Astrocyte (in vitro differentiated cells and primary cell): ENCODE results near the gene ATP2B2. TPM values are rescaled to one million over a fixed set of nuclear protein-coding genes. Genes with fewer than 3 reads are reported as not detected.

Experiments
- DNase-seq: peaks from one replicate; pipeline ENCODE4 v3.0.0-alpha.2; 2010; ENCODE audit warnings: low read depth
- FAIRE-seq: peaks from 2 replicates; lab custom pipeline; 2011; peaks lifted over from hg19 to GRCh38; lab: Jason Lieb, UNC
- H2AFZ ChIP-seq: 2 replicates; pipeline ENCODE4 v1.6.0; 2012; ENCODE audit warnings: low read depth, low read length, inconsistent platforms
- H3K27ac ChIP-seq: 2 replicates; pipeline ENCODE4 v1.5.1; 2011; ENCODE audit warnings: low read depth, low read length, inconsistent platforms
- H3K27me3 ChIP-seq: 2 replicates; pipeline ENCODE4 v1.6.0; 2011; ENCODE audit warnings: low read length, inconsistent platforms; ENCODE audit not compliant: insufficient read depth
- H3K36me3 ChIP-seq: 2 replicates; pipeline ENCODE4 v1.5.1; 2011; ENCODE audit warnings: low read length, inconsistent platforms; ENCODE audit not compliant: insufficient read depth
- H3K4me1 ChIP-seq: 2 replicates; pipeline ENCODE4 v1.5.1; 2011; ENCODE audit warnings: low read length, inconsistent platforms; ENCODE audit not compliant: insufficient read depth
- H3K4me2 ChIP-seq: 2 replicates; pipeline ENCODE4 v1.6.0; 2012; ENCODE audit warnings: low read length, inconsistent platforms
- H3K4me3 ChIP-seq: 2 replicates; pipeline ENCODE4 v1.5.1; 2011; ENCODE audit warnings: low read depth, mild to moderate bottlenecking, low read length, inconsistent platforms; ENCODE audit not compliant: insufficient read depth
- H3K79me2 ChIP-seq: 2 replicates; pipeline ENCODE4 v1.6.0; 2012; ENCODE audit warnings: mild to moderate bottlenecking, low read length, inconsistent platforms; ENCODE audit not compliant: insufficient read depth
- H3K9ac ChIP-seq: 2 replicates; pipeline ENCODE4 v1.6.0; 2012; ENCODE audit warnings: mild to moderate bottlenecking, low read length, inconsistent platforms
- H3K9me3 ChIP-seq: 2 replicates; pipeline ENCODE4 v1.5.1; 2012; ENCODE audit warnings: low read depth, mild to moderate bottlenecking, low read length, inconsistent platforms; ENCODE audit not compliant: insufficient read depth
- H4K20me1 ChIP-seq: 2 replicates; pipeline ENCODE4 v1.6.0; 2012; ENCODE audit warnings: low read length, inconsistent platforms; ENCODE audit not compliant: insufficient read depth
- H3K27ac Mint-ChIP-seq: one replicate; pipeline ENCODE4 v1.8.0; 2021; ENCODE audit warnings: mild to moderate bottlenecking, mixed read lengths; ENCODE audit not compliant: unreplicated experiment
- H3K27me3 Mint-ChIP-seq: one replicate; pipeline ENCODE4 v1.8.0; 2021; ENCODE audit warnings: low read depth, mixed read lengths; ENCODE audit not compliant: unreplicated experiment
- H3K36me3 Mint-ChIP-seq: one replicate; pipeline ENCODE4 v1.8.0; 2021; ENCODE audit warnings: low read depth, mixed read lengths; ENCODE audit not compliant: unreplicated experiment
- H3K4me1 Mint-ChIP-seq: one replicate; pipeline ENCODE4 v1.8.0; 2021; ENCODE audit warnings: low read depth, mixed read lengths; ENCODE audit not compliant: unreplicated experiment
- H3K4me3 Mint-ChIP-seq: one replicate; pipeline ENCODE4 v1.8.0; 2021; ENCODE audit warnings: mild to moderate bottlenecking, moderate library complexity, mixed read lengths; ENCODE audit not compliant: unreplicated experiment
- H3K9me3 Mint-ChIP-seq: one replicate; pipeline ENCODE4 v1.8.0; 2021; ENCODE audit warnings: mild to moderate bottlenecking, mixed read lengths; ENCODE audit not compliant: unreplicated experiment
- CTCF ChIP-seq: IDR thresholded peaks from 2 replicates; pipeline ENCODE4 v1.5.1; 2011; ENCODE audit warnings: low read depth, mild to moderate bottlenecking, inconsistent platforms, low read length, moderate library complexity; ENCODE audit not compliant: insufficient read depth
- EZH2 ChIP-seq: IDR thresholded peaks from 2 replicates; pipeline ENCODE4 v1.6.1; 2012; ENCODE audit warnings: mild to moderate bottlenecking, low read length, inconsistent platforms; ENCODE audit not compliant: insufficient read depth
- total RNA-seq: library from RNA; stranded (reverse); gene quantifications from 2 replicates; pipeline ENCODE4 v1.2.1, GENCODE V29; 2021

ATP2B2 gene
- total RNA-seq, 1 donor from 2014 or later: 0.05 TPM

- Mint-ChIP-seq H3K4me1 (no peaks in the 10 kb centered on the region), H3K27me3 (peaks cover 68% of the 10 kb centered on the region), H3K27ac (no peak overlapping the region), H3K4me3 (no peak overlapping the region), H3K9me3 (no peaks in the 10 kb centered on the region), H3K36me3 (no peaks in the 10 kb centered on the region)
- TF ChIP-seq EZH2 (no peak), CTCF (no peak)
- Histone ChIP-seq H3K9ac (no peak overlapping the region), H2AFZ (no peak overlapping the region), H4K20me1 (no peaks in the 10 kb centered on the region), H3K79me2 (no peaks in the 10 kb centered on the region), H3K4me2 (no peak overlapping the region), H3K9me3 (peaks cover 11% of the 10 kb centered on the region), H3K27ac (no peak overlapping the region), H3K4me3 (no peak overlapping the region), H3K4me1 (no peaks in the 10 kb centered on the region), H3K36me3 (no peaks in the 10 kb centered on the region), H3K27me3 (no peaks in the 10 kb centered on the region)
- DNase-seq (no peak), FAIRE-seq (no peak)
These were observed 112.4 kb downstream of the ATP2B2 start for GRCh38 chr3:10392906-10393461.

- Histone ChIP-seq H3K4me3 (no peak overlapping the region), H3K9ac (no peak overlapping the region), H4K20me1 (no peaks in the 10 kb centered on the region), H3K27ac (no peak overlapping the region), H3K27me3 (no peaks in the 10 kb centered on the region), H3K36me3 (no peaks in the 10 kb centered on the region), H2AFZ (no peak overlapping the region), H3K4me2 (no peak overlapping the region), H3K79me2 (no peaks in the 10 kb centered on the region), H3K9me3 (peaks cover 19% of the 10 kb centered on the region), H3K4me1 (no peaks in the 10 kb centered on the region)
- H3K4me1 Mint-ChIP-seq: no peaks in the 10 kb centered on the region
- TF ChIP-seq CTCF (no peak), EZH2 (no peak)
- DNase-seq: no peak
- no peak overlapping the region for H3K27ac Mint-ChIP-seq
- H3K27me3 Mint-ChIP-seq: peaks cover 67% of the 10 kb centered on the region
- no peaks in the 10 kb centered on the region for H3K36me3 Mint-ChIP-seq
- no peaks in the 10 kb centered on the region for H3K9me3 Mint-ChIP-seq
- FAIRE-seq: no peak
- no peak overlapping the region for H3K4me3 Mint-ChIP-seq
These were observed 113.1 kb downstream of the ATP2B2 start for GRCh38 chr3:10392244-10392643.

- Mint-ChIP-seq H3K27me3 (peaks cover 69% of the 10 kb centered on the region), H3K4me3 (no peak overlapping the region), H3K36me3 (no peaks in the 10 kb centered on the region), H3K9me3 (no peaks in the 10 kb centered on the region), H3K27ac (no peak overlapping the region), H3K4me1 (no peaks in the 10 kb centered on the region)
- Histone ChIP-seq H4K20me1 (no peaks in the 10 kb centered on the region), H3K4me3 (no peak overlapping the region), H3K79me2 (no peaks in the 10 kb centered on the region), H2AFZ (no peak overlapping the region), H3K9ac (no peak overlapping the region), H3K4me1 (no peaks in the 10 kb centered on the region), H3K9me3 (peaks cover 27% of the 10 kb centered on the region), H3K27me3 (no peaks in the 10 kb centered on the region), H3K4me2 (no peak overlapping the region), H3K27ac (no peak overlapping the region), H3K36me3 (no peaks in the 10 kb centered on the region)
- TF ChIP-seq CTCF: no peak
- TF ChIP-seq EZH2: no peak
- FAIRE-seq: no peak
- no peak for DNase-seq
These were observed 114.0 kb downstream of the ATP2B2 start for GRCh38 chr3:10391391-10391790.
